Caco-2 (cell line): ENCODE measurements around the gene SORCS2. TPM values are rescaled to one million over a fixed set of nuclear protein-coding genes. Genes with fewer than 3 reads are reported as not detected.

Source experiments
- BruUV-seq: library from RNA; stranded (reverse); fragments of 400-500 nt; replicated peaks from 2 replicates; lab custom pipeline; 2021; lab: Mats Ljungman, UMichigan
- CTCF ChIA-PET: fragments of 300-600 bp; sonication (Branson Sonifier 250); formaldehyde crosslinking; loops from one replicate; lab custom pipeline; 2022; ENCODE audit warnings: antibody characterized with exemption; lab: Charles Lee
- POLR2A ChIA-PET: fragments of 300-600 bp; sonication (Branson Sonifier 250); formaldehyde crosslinking; loops from one replicate; lab custom pipeline; 2022; ENCODE audit warnings: antibody characterized with exemption; lab: Charles Lee
- DNase-seq, 2 experiments: peaks; one replicate each; pipeline versions ENCODE4 v3.0.0 to v3.0.0-alpha.2; 2020 to 2022
- H3K27me3 ChIP-seq: replicated peaks from 2 replicates; pipeline ENCODE4 v1.6.0; 2011; ENCODE audit warnings: low read length; ENCODE audit not compliant: control insufficient read depth, insufficient read depth
- H3K36me3 ChIP-seq: 2 replicates; pipeline ENCODE4 v1.5.1; 2011; ENCODE audit warnings: low read length; ENCODE audit not compliant: control insufficient read depth, insufficient read depth
- H3K4me1 ChIP-seq: fragments of 250-450 bp; sonication (Bioruptor Pico); 2 replicates; pipeline ENCODE4 v1.5.1; 2020; ENCODE audit warnings: mild to moderate bottlenecking
- H3K4me3 ChIP-seq: 2 replicates; pipeline ENCODE4 v1.5.1; 2011; ENCODE audit warnings: low read depth, mild to moderate bottlenecking, control low read depth, low read length
- H3K9me3 ChIP-seq: fragments of 250-450 bp; sonication (Bioruptor Pico); 2 replicates; pipeline ENCODE4 v1.5.1; 2020; ENCODE audit warnings: mild to moderate bottlenecking, moderate library complexity
- H3K27ac Mint-ChIP-seq: one replicate; pipeline ENCODE4 v1.8.0; 2022; ENCODE audit warnings: mixed read lengths; ENCODE audit not compliant: unreplicated experiment
- H3K27me3 Mint-ChIP-seq: one replicate; pipeline ENCODE4 v1.8.0; 2022; ENCODE audit warnings: mixed read lengths; ENCODE audit not compliant: insufficient read depth, unreplicated experiment
- H3K36me3 Mint-ChIP-seq: one replicate; pipeline ENCODE4 v1.8.0; 2022; ENCODE audit warnings: mild to moderate bottlenecking, mixed read lengths; ENCODE audit not compliant: insufficient read depth, unreplicated experiment
- H3K4me1 Mint-ChIP-seq: one replicate; pipeline ENCODE4 v1.8.0; 2022; ENCODE audit warnings: low read depth, mixed read lengths; ENCODE audit not compliant: unreplicated experiment
- H3K4me3 Mint-ChIP-seq: one replicate; pipeline ENCODE4 v1.8.0; 2022; ENCODE audit warnings: mild to moderate bottlenecking, moderate library complexity, mixed read lengths; ENCODE audit not compliant: unreplicated experiment
- H3K9me3 Mint-ChIP-seq: one replicate; pipeline ENCODE4 v1.8.0; 2022; ENCODE audit warnings: mixed read lengths; ENCODE audit not compliant: unreplicated experiment
- CTCF ChIP-seq, 2 experiments: fragments of 200-600 bp in 1 of 2; IDR thresholded peaks; 1 replicate in 1 of 2; 2 replicates in 1 of 2; pipeline versions ENCODE4 v1.5.1 to v1.8.0; 2011 to 2022; ENCODE audit warnings: antibody characterized with exemption in 1 of 2, control low read depth in 1 of 2, inconsistent platforms in 1 of 2, low read depth in 1 of 2, low read length in 1 of 2, mild to moderate bottlenecking in 1 of 2, moderate library complexity in 1 of 2; ENCODE audit not compliant: insufficient read depth in 1 of 2, severe bottlenecking in 1 of 2, unreplicated experiment in 1 of 2
- intact Hi-C: fragments of 100-400 bp; cut with micrococcal nuclease; formaldehyde crosslinking; loops from one replicate; pipeline ENCODE4 v1.10.0; 2022; ENCODE audit not compliant: unreplicated experiment
- total RNA-seq: library from RNA; stranded (reverse); gene quantifications from 2 replicates; pipeline ENCODE4 v1.2.3, GENCODE V29; 2022

SORCS2 gene
- total RNA-seq, 1 experiment from 2014 or later, result 1.6 TPM

- no peaks in the 10 kb centered on the region for H3K4me1 ChIP-seq
- no peak overlapping the region for H3K27ac Mint-ChIP-seq
- CTCF ChIA-PET, result no interaction called here
- intact Hi-C loops, result no loop called here
- no peak for TF ChIP-seq CTCF (IDR thresholded peaks at IDR 0.05; ENCODE audit: insufficient read depth in 1 of 2, low read depth in 1 of 2, low read length in 1 of 2, severe bottlenecking in 1 of 2, unreplicated experiment in 1 of 2)
- H3K36me3 Mint-ChIP-seq, result no peaks in the 10 kb centered on the region
- H3K36me3 ChIP-seq, result no peaks in the 10 kb centered on the region
- peaks cover 7% of the 10 kb centered on the region; the same call in 1 of the 2 replicates for H3K9me3 ChIP-seq
- no peak for DNase-seq
- H3K27me3 Mint-ChIP-seq, result no peaks in the 10 kb centered on the region
- POLR2A ChIA-PET, result no interaction called here
- H3K4me3 ChIP-seq, result no peak overlapping the region
- H3K27me3 ChIP-seq, result no peaks in the 10 kb centered on the region
- no peaks in the 10 kb centered on the region for H3K4me1 Mint-ChIP-seq
- H3K9me3 Mint-ChIP-seq, result no peaks in the 10 kb centered on the region
- no peak overlapping the region for H3K4me3 Mint-ChIP-seq
- BruUV-seq, result no TSS peak
Measured at GRCh38 chr4:7247946-7248345, 55.6 kb downstream of the SORCS2 start.

GRCh38 chr4:7248857-7249256, 56.5 kb downstream of the SORCS2 start:
- Mint-ChIP-seq H3K9me3 (no peaks in the 10 kb centered on the region), H3K4me1 (no peaks in the 10 kb centered on the region), H3K36me3 (no peaks in the 10 kb centered on the region), H3K27ac (no peak overlapping the region), H3K27me3 (no peaks in the 10 kb centered on the region), H3K4me3 (no peak overlapping the region)
- DNase-seq, result no peak
- ChIA-PET POLR2A (no interaction called here), CTCF (no interaction called here)
- peaks cover 7% of the 10 kb centered on the region; the same call in 1 of the 2 replicates for H3K9me3 ChIP-seq
- BruUV-seq, result no TSS peak
- intact Hi-C loops, result no loop called here
- no peaks in the 10 kb centered on the region for H3K4me1 ChIP-seq
- no peaks in the 10 kb centered on the region for H3K27me3 ChIP-seq
- H3K4me3 ChIP-seq, result no peak overlapping the region
- TF ChIP-seq CTCF (IDR thresholded peaks at IDR 0.05; ENCODE audit: insufficient read depth in 1 of 2, low read depth in 1 of 2, low read length in 1 of 2, severe bottlenecking in 1 of 2, unreplicated experiment in 1 of 2), result no peak
- no peaks in the 10 kb centered on the region for H3K36me3 ChIP-seq

GRCh38 chr4:7251321-7251720, 59.0 kb downstream of the SORCS2 start:
- DNase-seq, result no peak
- Mint-ChIP-seq H3K27me3 (no peaks in the 10 kb centered on the region), H3K9me3 (no peaks in the 10 kb centered on the region), H3K27ac (no peak overlapping the region), H3K4me3 (no peak overlapping the region), H3K36me3 (no peaks in the 10 kb centered on the region), H3K4me1 (no peaks in the 10 kb centered on the region)
- intact Hi-C loops, result no loop called here
- Histone ChIP-seq H3K9me3 (peaks cover 7% of the 10 kb centered on the region; the same call in 1 of the 2 replicates), H3K4me1 (no peaks in the 10 kb centered on the region), H3K4me3 (no peak overlapping the region), H3K36me3 (no peaks in the 10 kb centered on the region), H3K27me3 (no peaks in the 10 kb centered on the region)
- POLR2A ChIA-PET, result no interaction called here
- no peak for TF ChIP-seq CTCF (IDR thresholded peaks at IDR 0.05; ENCODE audit: insufficient read depth in 1 of 2, low read depth in 1 of 2, low read length in 1 of 2, severe bottlenecking in 1 of 2, unreplicated experiment in 1 of 2)
- no TSS peak for BruUV-seq
- CTCF ChIA-PET, result no interaction called here
